A204.1 (cell line): Measurements from ENCODE around the gene CCDC182.

ENCODE experiments used
- FAIRE-seq: peaks from 2 replicates; lab custom pipeline; 2012; peaks lifted over from hg19 to GRCh38; lab: Jason Lieb, UNC

The CCDC182 gene

GRCh38 chr17:57697197-57697596 lies 47.9 kb downstream of the CCDC182 start:
- no peak for FAIRE-seq

GRCh38 chr17:57696050-57696449 lies 49.0 kb downstream of the CCDC182 start:
- FAIRE-seq, result no peak
